Kidney epithelial cell (primary cell): ENCODE data around the gene ZNF536. TPM values are rescaled to one million over a fixed set of nuclear protein-coding genes. Genes with fewer than 3 reads are reported as not detected.
"Not testable (repeated sequence)": the region's sequence is repeated elsewhere in the genome, so short reads cannot be mapped to it uniquely, and the experiment has no call there.

ENCODE experiments used
- DNase-seq: peaks from one replicate; pipeline ENCODE4 v3.0.0-alpha.2; 2010; ENCODE audit warnings: low read depth
- H3K27me3 ChIP-seq: 2 replicates; pipeline ENCODE4 v1.6.0; 2011; ENCODE audit warnings: low read length; ENCODE audit not compliant: control insufficient read depth, insufficient read depth
- H3K36me3 ChIP-seq: 2 replicates; pipeline ENCODE4 v1.5.1; 2011; ENCODE audit warnings: low read length; ENCODE audit not compliant: control insufficient read depth, insufficient read depth
- H3K4me3 ChIP-seq: 2 replicates; pipeline ENCODE4 v1.5.1; 2011; ENCODE audit warnings: low read depth, mild to moderate bottlenecking, control low read depth, low read length
- CTCF ChIP-seq: IDR thresholded peaks from 2 replicates; pipeline ENCODE4 v1.5.1; 2011; ENCODE audit warnings: mild to moderate bottlenecking, moderate library complexity, low read length, control low read depth, inconsistent platforms; ENCODE audit not compliant: insufficient read depth, poor library complexity, severe bottlenecking
- total RNA-seq: library from RNA; depleted of rRNA; stranded (reverse); fragments of >200 nt; gene quantifications from 2 replicates; pipeline ENCODE4 v1.2.3, GENCODE V29; 2015

The ZNF536 gene
- total RNA-seq, 1 donor from 2014 or later = 0.13 TPM

GRCh38 chr19:30482956-30483355, 110.8 kb downstream of the ZNF536 start:
- DNase-seq = no peak
- no peaks in the 10 kb centered on the region for H3K36me3 ChIP-seq
- H3K27me3 ChIP-seq = no peaks in the 10 kb centered on the region
- TF ChIP-seq CTCF = no peak
- H3K4me3 ChIP-seq = no peak overlapping the region

GRCh38 chr19:30486250-30486649, 114.1 kb downstream of the ZNF536 start:
- not testable (repeated sequence) for H3K36me3 ChIP-seq, H3K4me3 ChIP-seq, H3K27me3 ChIP-seq, DNase-seq

GRCh38 chr19:30487178-30487577, 115.0 kb downstream of the ZNF536 start:
- no peak overlapping the region for H3K4me3 ChIP-seq
- no peak for TF ChIP-seq CTCF
- no peaks in the 10 kb centered on the region for H3K36me3 ChIP-seq
- DNase-seq = no peak
- no peaks in the 10 kb centered on the region for H3K27me3 ChIP-seq

GRCh38 chr19:30488191-30488590, 116.0 kb downstream of the ZNF536 start:
- H3K4me3 ChIP-seq = no peak overlapping the region
- H3K36me3 ChIP-seq = no peaks in the 10 kb centered on the region
- H3K27me3 ChIP-seq = no peaks in the 10 kb centered on the region
- DNase-seq = no peak
- no peak for TF ChIP-seq CTCF

- Histone ChIP-seq H3K36me3 (no peaks in the 10 kb centered on the region), H3K4me3 (no peak overlapping the region), H3K27me3 (no peaks in the 10 kb centered on the region)
- no peak for DNase-seq
- TF ChIP-seq CTCF = no peak
These were observed 118.6 kb downstream of the ZNF536 start for GRCh38 chr19:30490760-30491159.

- Histone ChIP-seq H3K36me3 (no peaks in the 10 kb centered on the region), H3K4me3 (no peak overlapping the region), H3K27me3 (no peaks in the 10 kb centered on the region)
- no peak for DNase-seq
- TF ChIP-seq CTCF = no peak
These were observed 120.5 kb downstream of the ZNF536 start for GRCh38 chr19:30492586-30493270.
